ENCODE measurements around the gene RREB1.

RREB1 gene

DNA sequence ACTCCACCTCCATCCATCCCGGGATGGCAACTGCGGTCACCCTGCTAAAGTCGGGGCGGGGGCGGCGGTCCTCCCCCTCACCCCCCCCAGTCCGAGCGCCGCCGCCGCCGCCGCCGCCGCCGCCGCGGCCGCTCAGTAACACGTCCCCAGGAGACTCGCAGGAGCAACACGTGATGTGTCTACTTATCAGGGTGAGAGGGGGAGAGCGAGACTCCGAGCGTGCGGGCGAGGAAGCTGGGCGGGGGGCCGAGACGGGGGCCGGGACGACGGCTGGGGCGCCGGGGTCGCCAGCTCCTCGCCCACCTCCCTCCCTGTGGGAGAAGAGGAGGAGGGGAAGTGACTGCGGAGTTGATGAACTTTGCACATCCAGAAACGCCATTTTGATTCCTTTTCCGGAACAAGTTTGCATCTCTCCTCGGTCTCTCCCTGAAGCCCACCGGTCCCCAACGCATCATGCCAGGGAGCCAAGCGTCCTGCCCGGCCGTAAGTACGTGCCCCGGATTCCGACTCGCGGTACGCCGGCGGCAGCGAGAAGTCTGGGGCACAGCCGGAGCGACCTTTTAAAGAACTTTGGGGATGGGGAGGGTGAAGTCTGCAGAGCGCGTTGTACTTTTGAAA is at the start of gene RREB1:
RREB1 (plus strand) TSS at position 384 of the 618 bp plus-strand sequence. CDS start 73,951 bp downstream, outside the sequence.
- Histone ChIP-seq H3K4me3 (ENCODE audit: low read depth, low read length) (peak within 1 kb of the TSS; percentile 93), H3K36me3 (replicated peaks) (no peaks in the 10 kb centered on the region), H3K27me3 (replicated peaks) (no peaks in the 10 kb centered on the region), H3K27ac (peak within 1 kb of the TSS; percentile 71)
- DNase-seq: peak; percentile 55
- in situ Hi-C loops (cut with HindIII; ENCODE audit: low pct_ligation_motif_present, low sequenced_read_pairs): no loop called here
- no peak for TF ChIP-seq CTCF (IDR thresholded peaks at IDR 0.05; ENCODE audit: low read depth, low read length, missing control alignments)

DNA sequence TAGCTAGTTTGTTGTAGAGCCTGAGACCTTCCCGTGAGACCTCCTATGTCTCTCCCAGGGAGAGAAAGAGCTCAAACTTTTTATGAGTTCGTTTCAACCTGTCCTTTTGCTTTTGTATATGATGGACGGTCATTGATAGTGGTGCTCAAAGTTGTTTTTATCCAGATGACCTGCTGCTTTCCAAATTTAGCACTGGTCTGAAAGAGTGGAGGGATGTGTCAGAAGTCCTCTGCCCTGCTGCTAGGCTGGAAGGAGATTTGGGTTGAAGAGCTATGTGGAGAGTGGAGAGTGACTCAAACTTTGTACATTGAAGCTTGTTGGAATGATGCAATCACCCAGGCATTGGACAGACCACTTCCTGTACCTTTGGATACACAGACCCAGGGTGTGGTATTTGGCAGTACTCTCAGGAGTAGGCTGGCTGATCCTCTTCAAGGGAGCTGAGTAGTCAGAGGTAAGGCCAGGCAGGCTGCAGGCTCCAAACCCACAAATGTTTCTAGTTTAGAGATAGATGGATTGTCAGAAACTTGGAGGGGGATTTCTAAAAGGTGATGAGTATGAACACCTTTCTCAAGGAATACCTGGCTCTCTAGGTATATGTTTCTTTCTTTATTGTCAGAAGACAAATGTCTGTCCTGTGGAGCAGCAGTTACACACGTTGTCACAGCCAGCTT is 49.4 kb upstream of the RREB1 start:
- H3K27me3 ChIP-seq (replicated peaks): no peaks in the 10 kb centered on the region
- TF ChIP-seq CTCF (IDR thresholded peaks at IDR 0.05; ENCODE audit: low read depth, low read length, missing control alignments): no peak
- no peak overlapping the region for H3K27ac ChIP-seq
- in situ Hi-C loops (cut with HindIII; ENCODE audit: low pct_ligation_motif_present, low sequenced_read_pairs): no loop called here
- H3K36me3 ChIP-seq (replicated peaks): no peaks in the 10 kb centered on the region
- no peak overlapping the region for H3K4me3 ChIP-seq (ENCODE audit: low read depth, low read length)
- peak; percentile 94 for DNase-seq

DNA sequence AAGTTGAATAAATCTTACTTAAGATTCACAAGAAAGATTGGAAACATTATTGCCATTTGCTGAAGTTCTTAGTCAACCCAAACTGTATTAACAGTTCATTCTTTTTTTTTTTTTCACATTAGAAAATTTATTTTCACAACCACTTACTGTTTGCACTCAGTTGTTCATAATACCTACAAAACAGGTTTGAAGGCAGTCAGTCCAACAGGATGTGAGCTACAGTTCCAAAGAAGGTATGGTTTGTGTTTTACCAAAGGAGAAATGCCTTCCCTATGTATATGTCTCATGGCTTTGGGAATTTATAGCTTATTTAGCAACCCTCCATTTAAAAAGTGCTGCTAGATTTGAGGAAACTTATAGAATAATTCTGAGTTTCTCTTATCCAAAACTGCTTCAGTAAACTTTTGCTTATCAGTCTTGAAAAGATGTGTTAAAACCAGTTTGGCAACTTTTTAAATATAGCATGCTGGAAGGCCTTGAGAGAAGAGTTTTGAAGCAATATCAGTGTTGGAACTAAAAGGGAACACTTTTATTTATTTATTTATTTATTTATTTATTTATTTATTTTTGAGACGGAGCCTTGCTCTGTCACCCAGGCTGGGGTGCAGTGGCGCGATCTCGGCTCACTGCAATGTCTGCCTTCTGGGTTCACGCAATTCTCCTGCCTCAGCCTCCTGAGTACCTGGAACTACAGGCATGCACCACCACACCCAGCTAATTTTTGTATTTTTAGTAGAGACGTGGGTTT is 46.8 kb upstream of the RREB1 start:
- TF ChIP-seq CTCF (IDR thresholded peaks at IDR 0.05; ENCODE audit: low read depth, low read length, missing control alignments): no peak
- DNase-seq: no peak
- H3K36me3 ChIP-seq (replicated peaks): no peaks in the 10 kb centered on the region
- H3K27me3 ChIP-seq (replicated peaks): no peaks in the 10 kb centered on the region
- no peak overlapping the region for H3K4me3 ChIP-seq (ENCODE audit: low read depth, low read length)
- H3K27ac ChIP-seq: no peak overlapping the region
- in situ Hi-C loops (cut with HindIII; ENCODE audit: low pct_ligation_motif_present, low sequenced_read_pairs): no loop called here

DNA sequence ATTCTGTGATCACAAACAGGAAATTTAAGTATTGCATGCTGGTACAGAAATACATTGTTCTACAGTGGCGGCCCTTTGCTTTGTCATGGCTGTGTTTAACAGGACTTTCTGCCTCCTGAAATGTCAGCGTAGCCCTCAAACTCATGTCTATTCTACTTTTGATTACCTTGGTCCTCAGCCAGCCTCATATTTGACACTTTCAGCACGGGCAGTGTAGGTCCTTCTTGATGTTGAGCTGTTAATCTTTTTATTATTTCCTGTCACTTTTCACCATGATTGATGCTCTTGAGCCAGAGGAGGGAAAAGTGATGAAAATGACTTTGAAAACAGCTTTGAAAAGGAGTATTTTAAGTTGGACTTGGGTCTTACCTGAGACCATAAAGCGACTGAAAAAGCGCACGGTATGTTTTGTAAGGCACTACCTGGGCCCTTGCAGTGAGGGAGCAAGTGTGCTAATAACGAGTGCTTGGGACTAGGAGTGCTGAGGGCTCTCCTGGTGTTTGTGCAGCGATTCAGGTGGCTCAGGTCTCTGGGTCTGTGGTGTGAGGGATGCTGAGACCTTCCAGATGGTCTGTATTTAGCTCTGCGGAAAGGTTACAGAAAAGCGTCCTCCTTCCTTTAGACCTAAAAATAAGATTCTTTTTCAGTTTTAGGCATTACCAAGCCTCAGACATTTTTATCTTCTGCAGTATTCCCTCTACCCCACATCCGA is 45.2 kb upstream of the RREB1 start:
- H3K4me3 ChIP-seq (ENCODE audit: low read depth, low read length): no peak overlapping the region
- no peaks in the 10 kb centered on the region for H3K36me3 ChIP-seq (replicated peaks)
- H3K27me3 ChIP-seq (replicated peaks): no peaks in the 10 kb centered on the region
- in situ Hi-C loops (cut with HindIII; ENCODE audit: low pct_ligation_motif_present, low sequenced_read_pairs): no loop called here
- no peak overlapping the region for H3K27ac ChIP-seq
- TF ChIP-seq CTCF (IDR thresholded peaks at IDR 0.05; ENCODE audit: low read depth, low read length, missing control alignments): no peak
- DNase-seq: no peak

GRCh38 chr6:7067305-7067704 is 40.5 kb upstream of the RREB1 start:
- no peak for DNase-seq
- Histone ChIP-seq H3K36me3 (replicated peaks) (no peaks in the 10 kb centered on the region), H3K4me3 (ENCODE audit: low read depth, low read length) (no peak overlapping the region), H3K27ac (no peak overlapping the region), H3K27me3 (replicated peaks) (no peaks in the 10 kb centered on the region)
- no peak for TF ChIP-seq CTCF (IDR thresholded peaks at IDR 0.05; ENCODE audit: low read depth, low read length, missing control alignments)
- in situ Hi-C loops (cut with HindIII; ENCODE audit: low pct_ligation_motif_present, low sequenced_read_pairs): no loop called here
